BE2C (cell line): ENCODE results near the gene PLK2.

Source experiments
- DNase-seq: peaks from one replicate; pipeline ENCODE4 v3.0.0-alpha.2; 2020
- H3K27me3 ChIP-seq: fragments of 250-450 bp; sonication (Bioruptor Pico); 2 replicates; pipeline ENCODE4 v1.5.1; 2020; ENCODE audit warnings: mild to moderate bottlenecking
- H3K36me3 ChIP-seq: fragments of 250-450 bp; sonication (Bioruptor Pico); 2 replicates; pipeline ENCODE4 v1.5.1; 2020; ENCODE audit warnings: mild to moderate bottlenecking
- H3K4me1 ChIP-seq: fragments of 250-450 bp; sonication (Bioruptor Pico); 2 replicates; pipeline ENCODE4 v1.5.1; 2020
- H3K4me3 ChIP-seq: 2 replicates; pipeline ENCODE4 v1.5.1; 2011; ENCODE audit warnings: low read depth, low read length
- H3K9me3 ChIP-seq: fragments of 250-450 bp; sonication (Bioruptor Pico); 2 replicates; pipeline ENCODE4 v1.5.1; 2020
- CTCF ChIP-seq: IDR thresholded peaks from 2 replicates; pipeline ENCODE4 v1.5.1; 2012; ENCODE audit warnings: mild to moderate bottlenecking, low read depth, low read length

The PLK2 gene

DNA sequence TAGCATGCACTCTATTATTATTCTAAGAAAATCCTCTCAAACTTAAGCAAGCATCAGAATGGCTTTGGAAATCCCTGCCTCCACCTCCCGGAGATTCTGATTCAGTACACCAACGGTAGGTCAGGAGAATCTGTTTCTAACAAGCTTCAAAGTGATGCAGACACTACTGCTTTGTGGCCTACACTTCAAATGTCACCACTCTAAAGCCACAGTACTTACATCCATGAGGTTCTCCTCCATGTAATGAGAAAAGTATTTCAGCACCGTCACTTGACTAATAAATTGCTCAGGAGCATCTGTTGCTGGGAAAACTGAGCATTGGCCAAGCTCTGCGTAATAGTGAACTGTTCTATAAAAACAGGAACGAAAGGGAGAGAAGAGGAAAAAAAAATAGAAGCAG is 4.8 kb downstream of the PLK2 start:
- Histone ChIP-seq H3K27me3 (peaks cover 4% of the 10 kb centered on the region; the same call in 1 of the 2 replicates), H3K9me3 (no peaks in the 10 kb centered on the region), H3K36me3 (peaks cover 3% of the 10 kb centered on the region), H3K4me1 (no peaks in the 10 kb centered on the region), H3K4me3 (no peak overlapping the region)
- no peak for TF ChIP-seq CTCF
- DNase-seq: no peak

DNA sequence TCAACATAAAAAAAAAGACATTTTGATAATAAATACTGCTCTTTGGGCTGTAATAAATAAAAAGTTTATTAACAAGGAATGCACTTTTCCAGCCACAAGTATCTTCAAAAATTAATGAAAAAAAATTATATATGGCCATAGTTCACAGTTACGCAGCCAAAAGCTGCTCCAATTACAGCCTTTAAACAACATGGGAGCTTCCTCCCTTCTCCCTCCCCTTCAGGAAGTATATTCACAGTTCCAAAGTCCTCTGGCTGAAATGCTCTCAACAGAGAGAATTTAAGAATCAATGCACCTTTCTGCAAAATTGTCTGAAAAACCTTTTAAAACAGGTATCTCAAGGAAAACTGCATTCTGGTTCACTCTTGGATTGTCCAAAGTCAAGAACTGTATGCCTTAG is 5.9 kb downstream of the PLK2 start:
- TF ChIP-seq CTCF: no peak
- Histone ChIP-seq H3K36me3 (peaks cover 3% of the 10 kb centered on the region), H3K27me3 (no peaks in the 10 kb centered on the region), H3K4me3 (no peak overlapping the region), H3K4me1 (no peaks in the 10 kb centered on the region; the same call in 1 of the 2 replicates), H3K9me3 (no peaks in the 10 kb centered on the region)
- no peak for DNase-seq

GRCh38 chr5:58453306-58453705 is 6.6 kb downstream of the PLK2 start:
- H3K9me3 ChIP-seq: no peaks in the 10 kb centered on the region
- TF ChIP-seq CTCF: no peak
- H3K36me3 ChIP-seq: peaks cover 3% of the 10 kb centered on the region
- no peaks in the 10 kb centered on the region for H3K27me3 ChIP-seq
- DNase-seq: no peak
- no peak overlapping the region for H3K4me3 ChIP-seq
- no peaks in the 10 kb centered on the region; the same call in 1 of the 2 replicates for H3K4me1 ChIP-seq

DNA sequence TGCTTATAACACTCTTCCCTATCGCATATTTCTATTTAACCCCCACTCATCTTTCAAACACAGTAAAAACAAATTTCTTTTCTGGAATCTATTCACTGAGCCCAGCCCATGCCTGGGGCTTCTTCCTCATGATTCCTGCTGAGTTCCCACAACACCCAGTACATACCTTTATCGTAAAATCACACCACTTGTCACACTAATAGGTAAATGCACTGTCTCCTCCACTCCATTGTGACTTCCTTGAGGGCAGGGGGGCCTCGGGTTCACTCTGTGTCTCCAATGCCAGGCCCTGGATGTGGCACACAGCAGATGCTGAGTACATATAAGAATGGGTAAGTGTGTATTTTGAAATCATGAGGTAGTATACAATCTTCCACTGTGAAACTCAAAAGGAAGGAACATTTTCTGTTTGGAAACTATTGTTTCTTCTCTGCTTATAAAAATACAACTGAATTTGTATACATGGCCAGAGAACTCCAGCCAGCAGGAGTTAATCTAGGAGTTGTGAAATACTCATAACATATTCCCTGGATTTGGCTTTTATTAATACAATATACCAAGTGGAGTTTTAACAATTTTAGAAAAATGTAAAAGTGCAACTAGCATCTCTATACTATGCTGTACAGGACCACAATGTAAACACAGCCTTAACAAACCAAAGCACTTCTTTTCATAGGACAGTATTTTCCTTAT is 7.2 kb downstream of the PLK2 start:
- DNase-seq: no peak
- Histone ChIP-seq H3K9me3 (no peaks in the 10 kb centered on the region), H3K4me1 (no peaks in the 10 kb centered on the region; the same call in 1 of the 2 replicates), H3K4me3 (no peak overlapping the region), H3K36me3 (peaks cover 3% of the 10 kb centered on the region), H3K27me3 (no peaks in the 10 kb centered on the region)
- TF ChIP-seq CTCF: no peak

GRCh38 chr5:58451732-58452565 is 7.9 kb downstream of the PLK2 start:
- no peak for DNase-seq
- Histone ChIP-seq H3K4me3 (no peak overlapping the region), H3K27me3 (no peaks in the 10 kb centered on the region), H3K36me3 (peaks cover 3% of the 10 kb centered on the region), H3K4me1 (no peaks in the 10 kb centered on the region; the same call in 1 of the 2 replicates), H3K9me3 (no peaks in the 10 kb centered on the region)
- no peak for TF ChIP-seq CTCF
